ENCODE measurements around the gene TCF15.
"Not testable (repeated sequence)": the region's sequence is repeated elsewhere in the genome, so short reads cannot be mapped to it uniquely, and the experiment has no call there.

TCF15 gene

DNA sequence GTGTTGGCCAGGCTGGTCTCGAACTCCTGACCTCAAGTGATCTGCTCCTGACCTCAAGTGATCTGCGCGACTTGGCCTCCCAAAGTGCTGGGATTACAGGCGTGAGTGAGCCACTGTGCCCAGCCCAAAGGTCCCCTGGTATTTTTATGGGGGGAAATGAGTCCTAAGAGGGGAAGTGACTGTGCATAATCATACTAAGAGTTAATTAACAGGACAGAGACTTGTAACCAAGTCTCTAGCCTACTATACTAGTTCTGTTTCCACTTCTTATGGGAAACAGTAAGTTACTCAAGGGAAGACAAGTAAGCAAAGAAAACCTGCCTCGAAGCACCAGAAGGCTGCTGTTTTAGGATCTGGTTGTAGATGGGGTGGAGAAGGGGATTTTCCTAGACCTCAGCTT, 27.9 kb downstream of the TCF15 start:
- no peak for DNase-seq (ENCODE audit: low read depth in 2 of 2)

DNA sequence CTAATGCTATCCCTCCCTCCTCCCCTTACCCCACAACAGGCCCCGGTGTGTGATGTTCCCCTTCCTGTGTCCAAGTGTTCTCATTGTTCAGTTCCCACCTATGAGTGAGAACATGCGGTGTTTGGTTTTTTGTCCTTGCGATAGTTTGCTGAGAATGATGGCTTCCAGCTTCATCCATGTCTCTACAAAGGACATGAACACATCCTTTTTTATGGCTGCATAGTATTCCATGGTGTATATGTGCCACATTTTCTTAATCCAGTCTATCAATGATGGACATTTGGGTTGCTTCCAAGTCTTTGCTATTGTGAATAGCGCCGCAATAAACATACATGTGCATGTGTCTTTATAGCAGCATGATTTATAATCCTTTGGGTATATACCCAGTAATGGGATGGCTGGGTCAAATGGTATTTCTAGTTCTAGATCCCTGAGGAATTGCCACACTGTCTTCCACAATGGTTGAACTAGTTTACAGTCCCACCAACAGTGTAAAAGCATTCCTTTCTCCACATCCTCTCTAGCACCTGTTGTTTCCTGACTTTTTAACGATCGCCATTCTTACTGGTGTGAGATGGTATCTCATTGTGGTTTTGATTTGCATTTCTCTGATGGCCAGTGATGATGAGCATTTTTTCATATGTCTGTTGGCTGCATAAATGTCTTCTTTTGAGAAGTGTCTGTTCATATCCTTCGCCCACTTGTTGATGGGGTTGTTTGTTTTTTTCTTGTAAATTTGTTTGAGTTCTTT, 31.0 kb downstream of the TCF15 start:
- DNase-seq (ENCODE audit: low read depth in 2 of 2), result not testable (repeated sequence)

DNA sequence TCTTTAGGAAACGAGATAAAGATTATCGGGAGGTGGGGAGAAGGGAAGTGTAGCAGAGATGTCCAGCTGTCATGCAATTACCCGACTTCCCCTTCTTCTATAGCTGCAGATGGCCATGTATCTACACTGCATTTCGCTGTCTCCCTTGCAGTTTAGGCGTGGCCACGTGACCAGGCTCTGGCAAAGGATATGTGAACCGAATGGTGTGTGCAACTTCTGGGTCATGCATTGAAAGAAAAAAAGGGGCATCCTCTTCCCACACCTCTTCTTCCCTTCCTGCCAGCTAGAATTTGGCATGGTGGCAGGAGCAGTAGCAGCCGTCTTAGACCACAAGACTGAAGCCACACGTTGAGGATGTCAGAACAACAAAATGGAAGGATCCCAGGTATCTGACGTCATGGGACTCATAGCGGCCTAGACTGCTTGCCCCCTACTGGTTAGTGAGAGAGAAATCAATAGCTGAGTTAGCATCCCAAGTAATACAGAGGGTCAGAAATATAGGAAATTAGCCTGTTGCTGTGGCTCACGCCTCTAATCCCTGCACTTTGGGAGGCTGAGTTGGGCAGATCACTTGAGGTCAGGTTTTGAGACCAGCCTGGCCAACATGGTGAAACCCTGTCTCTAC, 32.8 kb downstream of the TCF15 start:
- no peak for DNase-seq (ENCODE audit: low read depth in 2 of 2)

DNA sequence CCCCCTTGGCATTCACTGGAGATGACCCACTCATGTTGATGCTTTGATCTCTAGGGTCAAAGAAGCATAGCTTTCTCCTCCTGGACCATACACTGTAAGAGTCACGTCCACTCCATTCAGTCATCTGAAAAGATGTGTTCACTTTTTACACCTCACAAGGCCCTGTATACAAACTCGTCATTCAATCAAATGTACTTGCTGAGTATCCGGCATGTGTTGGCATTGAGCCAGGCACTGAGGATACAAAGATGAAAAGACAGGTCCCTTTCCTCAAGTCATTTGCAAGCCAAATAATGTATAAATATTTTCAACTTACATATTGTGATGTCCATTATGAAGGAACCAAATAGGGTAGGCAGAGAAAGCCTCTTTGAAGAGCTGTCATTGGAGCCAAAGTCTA, 34.0 kb downstream of the TCF15 start:
- DNase-seq (ENCODE audit: low read depth in 2 of 2), result no peak

DNA sequence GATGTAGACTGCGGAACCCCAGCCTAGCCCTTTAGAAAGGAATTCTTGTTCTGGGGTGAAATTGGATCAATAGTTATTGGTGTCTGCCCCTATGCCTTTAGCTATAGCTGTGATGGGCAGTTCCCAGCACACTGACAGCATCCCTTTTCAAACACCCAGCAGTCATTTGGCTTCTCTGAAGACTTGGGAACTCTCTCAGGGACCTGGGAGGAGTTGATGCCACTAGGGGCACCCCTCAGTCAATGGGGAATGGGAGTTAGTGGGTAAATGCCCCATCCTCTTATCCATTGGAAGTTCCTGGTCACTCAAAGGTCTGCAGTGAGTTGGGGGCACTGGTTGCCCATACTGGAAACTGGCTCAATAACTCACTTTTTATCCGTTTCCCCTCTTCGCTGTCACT, 34.9 kb downstream of the TCF15 start:
- no peak for DNase-seq (ENCODE audit: low read depth in 2 of 2)

DNA sequence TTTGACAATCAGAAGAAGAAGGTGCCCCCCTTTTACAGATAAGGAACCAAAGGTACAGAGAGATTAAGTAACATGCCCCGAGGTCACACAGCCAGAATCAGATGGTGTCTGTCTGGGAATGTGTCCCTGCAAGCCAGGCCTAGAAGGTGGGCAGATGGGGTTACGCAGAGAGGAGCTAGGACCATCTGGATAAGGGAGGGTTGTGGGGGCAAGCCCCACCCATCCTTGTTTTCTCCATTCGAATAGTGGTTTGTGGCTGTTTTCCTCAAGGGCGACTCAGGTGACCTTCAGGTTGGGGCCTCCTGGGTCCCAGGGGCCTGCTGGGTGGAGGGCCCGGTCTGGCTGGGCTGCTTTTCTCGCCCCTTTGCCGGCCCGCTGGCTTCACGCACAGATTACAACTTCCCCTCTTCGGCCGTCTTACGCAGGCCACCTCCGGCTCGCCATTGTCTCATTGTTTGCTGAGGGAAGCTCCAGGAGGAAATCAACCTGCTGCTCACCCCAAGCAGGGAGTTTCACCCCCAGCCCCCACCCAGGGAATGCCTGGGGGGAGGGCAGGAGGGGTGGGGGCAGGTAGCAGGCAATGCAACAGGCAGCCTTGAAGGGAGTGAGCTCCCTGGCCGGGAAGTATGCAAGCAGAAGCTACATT, 35.7 kb downstream of the TCF15 start:
- no peak for DNase-seq (ENCODE audit: low read depth in 2 of 2)

DNA sequence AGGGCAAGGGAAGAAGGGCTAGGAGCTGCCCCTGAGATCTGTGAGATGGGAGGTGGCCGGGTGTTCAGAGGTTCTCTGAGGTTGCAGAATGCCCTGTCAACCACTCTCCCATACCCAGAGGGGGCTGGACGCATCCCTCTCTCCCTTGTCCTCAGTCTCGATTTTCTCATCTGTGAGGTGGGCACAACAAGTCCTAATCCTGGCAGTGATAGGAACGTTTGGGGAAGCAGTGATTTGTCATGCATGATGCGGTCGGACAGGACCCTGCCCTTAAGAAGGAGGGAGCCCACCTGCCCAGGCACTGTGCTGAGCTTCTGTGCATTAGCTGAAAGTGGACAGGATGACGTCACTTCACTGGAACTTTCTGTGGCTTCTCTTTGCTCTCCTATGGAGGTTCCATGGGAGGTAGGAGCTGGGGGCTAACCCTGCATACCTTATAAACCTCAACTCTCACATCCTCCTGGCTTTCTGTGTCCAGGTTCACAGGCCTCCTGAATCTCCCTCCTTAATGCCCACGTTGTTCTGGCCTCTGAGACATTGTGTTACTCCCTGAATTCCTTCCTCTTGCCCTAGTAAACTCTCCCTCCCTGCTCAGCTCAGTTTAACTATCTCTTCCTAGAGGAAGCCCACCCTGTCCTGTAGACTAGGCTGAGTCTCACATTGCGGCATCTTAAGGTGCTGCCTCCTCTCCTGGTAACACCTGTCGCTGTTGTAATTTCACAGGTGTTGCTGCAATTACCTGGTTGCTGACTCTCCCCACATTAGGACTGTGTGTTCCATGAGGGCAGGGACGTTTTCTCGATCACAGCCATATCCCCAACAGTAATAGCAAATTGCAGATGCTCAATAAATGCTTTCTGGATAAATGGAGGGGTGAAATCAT, 36.5 kb downstream of the TCF15 start:
- no peak for DNase-seq (ENCODE audit: low read depth in 2 of 2)

DNA sequence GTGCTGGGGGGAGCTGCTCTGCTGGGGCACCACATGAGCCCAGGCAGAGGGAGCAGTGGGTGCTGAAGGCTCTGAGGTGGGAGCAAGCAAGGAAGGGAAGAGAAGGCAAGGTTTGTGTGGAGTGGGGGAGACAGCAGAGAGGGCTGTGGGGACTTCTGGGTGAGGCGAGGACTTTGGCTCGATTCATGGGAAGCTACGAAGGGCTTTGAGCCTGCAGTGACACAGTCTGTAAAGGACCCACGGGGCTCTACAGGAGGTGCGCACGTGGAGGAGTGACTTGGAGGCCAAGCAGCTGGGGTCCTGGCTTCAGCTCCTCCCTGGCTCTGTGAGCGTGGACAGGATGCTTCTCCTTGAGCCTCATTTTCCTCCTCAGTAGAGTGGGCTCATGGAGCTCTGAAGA, 37.4 kb downstream of the TCF15 start:
- DNase-seq (ENCODE audit: low read depth in 2 of 2), result no peak

DNA sequence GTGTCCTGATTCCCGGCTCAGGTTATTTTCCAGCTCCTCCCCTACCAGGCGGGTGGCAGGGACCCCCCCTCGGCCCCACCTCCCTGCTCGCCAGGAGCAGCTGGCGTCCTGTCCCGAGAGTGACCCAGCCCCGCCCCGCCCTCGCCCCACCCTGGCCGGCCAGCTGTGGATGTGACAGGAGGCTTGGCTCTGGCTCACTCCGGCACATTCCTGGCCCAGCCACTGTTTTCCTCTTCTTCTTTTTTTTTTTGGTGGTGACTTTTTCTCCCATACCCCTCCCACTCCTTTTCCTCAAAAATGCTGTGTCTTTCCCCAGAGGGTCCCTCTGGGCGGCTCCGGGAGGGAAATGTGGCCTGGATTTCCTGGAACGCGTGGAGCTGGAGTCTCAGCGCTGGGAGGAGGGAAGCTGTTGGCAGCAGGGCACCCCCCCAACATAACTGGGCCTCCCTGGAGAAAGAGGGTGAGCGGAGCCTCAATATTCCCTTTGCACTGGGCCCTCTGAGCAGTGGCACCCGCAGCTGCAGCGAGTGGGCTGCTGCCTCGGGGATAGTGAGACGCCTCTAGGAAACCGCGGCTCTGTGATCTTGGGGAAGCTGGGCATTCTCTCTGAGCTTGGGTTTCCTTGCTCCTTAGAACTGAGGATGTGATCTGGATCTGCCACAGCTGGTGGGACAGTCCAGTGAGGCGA, 38.2 kb downstream of the TCF15 start:
- DNase-seq (ENCODE audit: low read depth in 2 of 2), result no peak

DNA sequence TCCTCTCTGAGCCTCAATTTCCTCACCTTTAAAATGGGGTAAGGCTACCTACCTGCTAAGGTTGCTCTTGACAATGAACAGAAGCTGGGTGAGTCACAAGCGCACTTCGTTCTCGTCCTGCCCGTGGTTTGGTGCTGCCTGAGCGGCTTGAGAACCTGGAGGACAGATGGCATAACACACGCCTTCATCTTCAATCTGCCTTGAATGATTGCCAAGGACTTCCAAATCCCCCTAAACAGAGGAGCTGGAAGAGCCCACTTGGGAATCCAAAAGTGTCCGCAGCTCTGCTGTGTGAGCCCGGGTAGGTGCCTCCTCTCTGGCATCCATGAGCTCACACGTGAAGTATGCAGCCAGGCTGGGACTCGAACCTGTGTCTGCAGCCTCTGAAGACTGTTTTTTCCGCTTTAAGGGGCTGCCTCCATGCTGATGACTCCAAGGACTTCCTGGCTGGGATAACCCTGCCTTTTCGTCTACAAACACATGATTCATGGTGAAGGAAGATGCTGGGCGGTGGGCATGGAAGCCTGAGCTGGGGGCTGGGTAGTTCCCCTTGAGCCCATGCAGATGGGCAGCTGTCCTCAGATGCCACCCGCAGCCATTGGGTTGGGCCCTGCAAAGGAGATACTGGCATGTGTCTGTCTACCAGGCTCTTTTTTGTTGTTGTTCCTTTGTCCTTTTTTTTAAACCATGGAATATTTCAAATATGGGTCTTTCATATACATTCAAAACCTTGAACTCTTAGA, 41.3 kb downstream of the TCF15 start:
- DNase-seq (ENCODE audit: low read depth in 2 of 2), result no peak

DNA sequence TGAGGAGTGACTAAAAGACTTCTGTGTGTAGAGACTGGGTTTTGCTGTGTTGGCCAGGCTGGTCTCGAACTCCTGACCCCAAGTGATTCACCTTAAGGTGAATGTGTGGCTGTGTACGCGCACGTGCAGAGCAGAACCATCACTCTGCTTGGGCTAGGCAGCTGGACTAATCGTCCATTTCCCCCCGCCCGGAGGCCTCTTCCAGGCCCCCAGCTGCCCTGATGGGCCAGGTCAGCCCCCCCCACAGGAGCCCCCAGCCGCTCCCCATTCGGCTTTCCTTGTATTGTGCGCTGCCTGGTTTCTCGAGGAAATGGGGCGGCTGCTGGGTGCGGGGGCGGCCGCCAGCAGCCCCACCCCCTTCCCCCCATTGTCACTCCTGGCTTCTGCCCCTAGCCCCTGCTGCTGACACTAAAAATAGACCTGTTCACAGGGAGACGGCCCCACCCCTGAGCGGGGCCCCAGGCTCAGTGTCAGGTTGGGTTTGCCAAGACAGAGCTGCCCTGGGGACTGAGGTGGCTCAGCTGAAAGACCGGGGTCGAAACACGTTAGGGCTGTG, 41.9 kb downstream of the TCF15 start:
- no peak for DNase-seq (ENCODE audit: low read depth in 2 of 2)

DNA sequence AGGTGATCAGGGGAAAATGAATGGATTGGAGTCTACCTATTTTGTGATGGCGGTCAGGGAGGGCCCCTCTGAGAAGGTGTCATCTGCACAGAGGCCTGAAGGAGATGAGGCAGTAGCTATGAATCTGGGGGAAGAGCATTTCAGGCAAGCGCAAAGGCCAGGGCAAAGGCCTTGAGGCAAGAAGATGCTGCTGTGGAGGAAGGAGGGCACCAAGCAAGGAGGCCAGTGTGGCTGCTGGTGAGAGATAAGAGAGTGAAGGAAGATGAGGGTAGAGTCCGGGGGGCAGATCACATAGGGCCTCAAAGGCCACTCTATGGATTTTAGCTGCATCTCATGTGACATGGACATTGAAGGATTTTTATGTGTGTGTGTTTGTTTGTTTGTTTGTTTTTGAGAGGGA, 45.9 kb downstream of the TCF15 start:
- DNase-seq (ENCODE audit: low read depth in 2 of 2), result no peak

DNA sequence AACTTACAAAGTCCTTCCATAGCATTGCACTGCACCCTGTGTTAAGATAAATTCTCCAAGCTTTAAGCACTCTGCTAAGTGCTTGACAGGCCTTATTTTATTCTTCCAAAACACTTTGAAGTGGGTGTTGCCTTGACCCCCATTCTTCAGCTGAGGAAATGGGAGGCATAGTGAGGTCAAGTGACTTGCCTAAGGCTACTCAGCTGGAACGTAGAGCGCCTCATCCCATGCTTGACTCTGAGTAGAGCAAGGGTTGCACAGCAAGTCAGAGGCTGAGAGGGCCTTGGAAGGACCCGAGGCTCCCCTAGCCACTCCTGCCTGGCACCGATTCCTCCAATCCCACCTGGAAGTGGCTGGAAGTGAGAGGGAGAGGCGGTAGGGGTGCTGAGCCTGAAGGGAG, 46.9 kb downstream of the TCF15 start:
- no peak for DNase-seq (ENCODE audit: low read depth in 2 of 2)

DNA sequence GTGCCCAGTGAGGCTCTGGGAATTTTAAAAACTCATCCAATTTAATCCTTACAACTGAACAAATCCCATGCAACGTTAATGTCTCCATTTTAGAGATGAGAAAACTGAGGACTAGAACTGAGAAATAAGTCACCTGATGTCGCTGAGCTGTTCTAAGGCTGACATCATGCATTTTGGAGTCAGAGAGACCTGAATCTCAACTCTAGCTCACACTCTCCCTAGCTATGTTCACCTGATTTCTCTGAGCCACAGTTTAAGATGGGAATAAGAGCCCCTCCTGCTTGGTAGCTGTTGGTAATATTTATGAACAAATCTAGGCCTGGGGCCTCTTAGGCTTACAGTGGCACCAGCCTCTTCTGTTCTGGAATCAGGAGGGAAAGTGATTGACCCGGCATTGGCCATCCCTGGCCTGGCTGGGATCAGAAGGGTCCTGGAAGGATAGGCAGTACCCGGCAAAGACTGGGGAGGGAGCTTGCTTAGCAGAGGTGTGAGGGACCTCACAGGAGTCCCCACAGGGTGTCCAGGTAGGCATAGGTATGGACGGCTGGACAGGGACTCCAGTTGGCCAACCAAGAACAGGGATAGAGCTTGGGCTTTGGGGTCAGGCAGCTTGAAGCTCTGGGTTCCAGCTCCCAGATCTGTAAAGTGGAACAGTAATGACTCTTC, 47.7 kb downstream of the TCF15 start:
- no peak for DNase-seq (ENCODE audit: low read depth in 2 of 2)

DNA sequence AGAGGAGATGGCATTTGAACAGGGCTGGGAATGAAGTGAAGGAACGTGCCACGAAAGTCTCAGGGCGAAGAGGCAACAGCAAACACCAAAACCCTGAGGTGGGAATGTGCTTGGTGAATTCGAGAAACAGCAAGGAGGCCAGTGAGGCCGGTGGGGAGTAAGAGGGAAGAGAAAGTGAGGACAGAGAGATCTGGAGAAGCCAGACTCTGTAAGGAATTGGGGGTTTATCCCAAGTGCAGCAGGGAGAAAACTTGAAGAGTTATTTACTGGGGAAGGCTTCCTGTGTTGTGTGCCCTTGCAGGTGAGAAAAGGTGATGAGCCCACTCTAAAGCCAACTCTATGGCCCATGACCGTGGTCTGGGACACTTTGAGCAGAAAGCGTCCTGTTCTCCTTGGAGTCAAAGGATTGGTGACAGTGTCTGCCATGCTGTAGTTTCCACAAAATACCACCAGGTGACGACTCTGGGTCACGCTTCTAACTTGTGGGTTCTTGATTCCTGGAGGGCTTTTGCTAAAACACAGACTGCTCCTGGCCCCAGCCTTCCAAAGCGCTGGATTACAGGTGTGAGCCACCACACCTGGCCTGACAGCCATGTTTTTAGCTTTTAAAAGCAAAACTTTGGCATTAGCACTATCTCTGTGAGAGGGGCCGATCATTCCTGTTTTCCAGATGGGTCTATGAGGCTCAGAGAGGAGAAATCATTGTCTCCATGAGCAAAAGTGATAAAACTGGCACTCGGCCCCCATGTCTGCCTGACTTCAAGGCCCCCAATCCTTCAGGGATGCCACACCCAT, 48.5 kb downstream of the TCF15 start:
- no peak for DNase-seq (ENCODE audit: low read depth in 2 of 2)

DNA sequence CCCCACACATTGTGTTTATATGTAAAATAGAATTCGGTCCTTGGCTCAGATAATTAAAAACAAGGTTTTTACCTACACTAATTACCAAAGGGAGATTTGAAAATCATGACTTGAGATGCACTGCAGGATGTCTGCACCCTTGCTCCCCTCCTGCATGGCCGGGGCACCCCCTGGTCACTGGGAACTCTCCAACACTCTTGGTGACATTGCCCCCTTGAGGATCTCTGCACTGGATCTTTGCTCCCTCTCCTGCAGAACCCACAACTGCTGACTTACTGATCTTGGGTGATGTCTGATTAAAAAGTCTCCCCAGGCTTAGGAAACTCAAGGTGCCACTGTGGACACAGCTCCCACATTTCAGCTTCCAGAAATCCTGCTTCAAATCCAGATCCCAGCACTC, 49.4 kb downstream of the TCF15 start:
- no peak for DNase-seq (ENCODE audit: low read depth in 2 of 2)

DNA sequence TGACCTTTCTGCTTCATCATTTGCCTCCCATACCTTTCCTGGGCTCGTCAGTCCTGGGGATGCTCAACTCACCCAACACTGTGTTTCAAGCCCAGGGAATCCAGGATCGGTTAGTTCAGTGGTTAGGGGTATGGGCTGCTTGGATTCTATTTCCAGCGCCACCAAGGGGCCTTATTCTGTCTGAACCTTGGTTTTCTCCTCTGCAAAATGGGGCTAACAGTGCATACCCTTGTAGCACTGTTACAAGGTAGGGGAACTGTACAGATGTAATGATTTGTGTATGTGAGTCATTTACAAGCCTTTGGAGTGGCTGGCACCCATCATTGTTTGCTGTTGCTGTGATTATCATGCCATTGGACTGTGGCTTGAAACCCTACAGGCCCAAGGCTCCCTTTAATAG, 52.0 kb downstream of the TCF15 start:
- no peak for DNase-seq (ENCODE audit: low read depth in 2 of 2)

DNA sequence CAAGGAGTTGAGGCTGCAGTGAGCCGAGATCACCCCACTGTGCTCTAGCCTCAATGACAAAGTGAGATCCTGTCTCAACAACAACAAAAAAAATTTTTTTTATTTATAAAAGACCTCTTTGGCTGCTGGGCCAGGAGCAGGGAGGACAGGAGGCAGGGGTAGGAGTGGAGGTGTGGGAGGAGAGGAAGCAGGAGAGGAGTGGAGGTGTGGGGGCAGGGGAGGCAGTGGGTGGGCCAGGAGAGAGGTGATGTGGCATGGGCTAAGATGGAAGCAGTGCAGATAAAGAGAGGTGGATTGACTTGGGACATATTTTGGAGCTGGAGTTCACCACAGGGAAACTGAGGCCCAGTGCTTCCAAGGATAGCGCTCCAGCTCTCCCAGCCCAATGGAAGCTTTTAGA, 53.1 kb downstream of the TCF15 start:
- no peak for DNase-seq (ENCODE audit: low read depth in 2 of 2)

DNA sequence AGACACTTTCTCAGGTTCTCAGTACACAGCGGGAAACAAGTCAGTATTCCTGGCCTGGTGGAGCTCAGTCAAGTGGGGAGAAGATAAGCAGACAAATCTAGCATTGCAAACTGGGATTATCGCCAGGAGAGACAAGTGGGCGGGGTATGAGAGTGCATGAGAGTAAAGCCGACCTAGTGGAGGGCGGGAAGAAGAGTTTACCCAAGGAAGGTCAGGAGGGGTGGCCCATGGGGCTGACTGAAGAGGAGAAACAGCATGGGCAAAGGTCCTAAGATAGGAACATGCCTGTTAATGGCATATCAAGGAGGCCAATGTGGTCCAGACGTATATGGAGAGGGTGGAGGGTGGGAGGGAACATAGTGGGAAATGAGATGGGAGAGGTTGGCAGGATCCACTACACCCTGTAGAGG, 54.1 kb downstream of the TCF15 start:
- DNase-seq (ENCODE audit: low read depth in 2 of 2), result no peak
